Esophagus muscularis mucosa (tissue), 4 donors: Measurements from ENCODE around the gene DGAT2.

Source experiments
- EP300 ChIP-seq: sonication (generic); formaldehyde crosslinking; IDR thresholded peaks from one replicate; pipeline ENCODE4 v1.6.1; 2017; ENCODE audit warnings: antibody characterized with exemption
- POLR2A ChIP-seq: fragments of 450-650 bp; IDR thresholded peaks from one replicate; pipeline ENCODE4 v1.6.1; 2017; ENCODE audit warnings: antibody characterized with exemption, moderate library complexity, mild to moderate bottlenecking, low read depth
- TF ChIP-seq, protein P1 (sequence below), 3 experiments: fragments of 200-600 bp in 2 of 3; fragments of 450-650 bp in 1 of 3; sonication (generic) in 2 of 3; IDR thresholded peaks; one replicate each; pipeline ENCODE4 v1.5.1; 2017 to 2019; ENCODE audit warnings: antibody characterized with exemption in 3 of 3, mild to moderate bottlenecking in 2 of 3, moderate library complexity in 1 of 3

DNA sequence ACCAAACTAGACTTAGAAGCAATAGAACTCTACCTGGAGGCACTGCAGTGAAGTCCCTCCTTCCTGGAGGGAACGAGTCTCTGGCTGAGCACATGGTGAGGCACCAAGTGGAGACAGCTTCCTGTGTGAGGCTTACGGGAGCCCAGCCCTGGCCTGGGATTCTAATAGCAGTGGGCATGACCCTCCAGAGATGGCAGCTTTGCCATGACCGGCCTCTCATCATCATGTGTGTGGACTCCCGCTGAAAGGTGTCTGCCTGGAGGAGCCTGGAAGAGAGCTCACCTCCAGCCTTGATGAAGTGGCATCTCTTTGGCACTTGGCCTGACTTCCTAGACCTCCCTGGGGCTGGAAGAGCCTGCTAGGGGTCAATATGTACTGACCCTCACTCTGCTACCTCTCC is 8.0 kb downstream of the DGAT2 start:
- TF ChIP-seq, protein P1, sequence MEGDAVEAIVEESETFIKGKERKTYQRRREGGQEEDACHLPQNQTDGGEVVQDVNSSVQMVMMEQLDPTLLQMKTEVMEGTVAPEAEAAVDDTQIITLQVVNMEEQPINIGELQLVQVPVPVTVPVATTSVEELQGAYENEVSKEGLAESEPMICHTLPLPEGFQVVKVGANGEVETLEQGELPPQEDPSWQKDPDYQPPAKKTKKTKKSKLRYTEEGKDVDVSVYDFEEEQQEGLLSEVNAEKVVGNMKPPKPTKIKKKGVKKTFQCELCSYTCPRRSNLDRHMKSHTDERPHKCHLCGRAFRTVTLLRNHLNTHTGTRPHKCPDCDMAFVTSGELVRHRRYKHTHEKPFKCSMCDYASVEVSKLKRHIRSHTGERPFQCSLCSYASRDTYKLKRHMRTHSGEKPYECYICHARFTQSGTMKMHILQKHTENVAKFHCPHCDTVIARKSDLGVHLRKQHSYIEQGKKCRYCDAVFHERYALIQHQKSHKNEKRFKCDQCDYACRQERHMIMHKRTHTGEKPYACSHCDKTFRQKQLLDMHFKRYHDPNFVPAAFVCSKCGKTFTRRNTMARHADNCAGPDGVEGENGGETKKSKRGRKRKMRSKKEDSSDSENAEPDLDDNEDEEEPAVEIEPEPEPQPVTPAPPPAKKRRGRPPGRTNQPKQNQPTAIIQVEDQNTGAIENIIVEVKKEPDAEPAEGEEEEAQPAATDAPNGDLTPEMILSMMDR (IDR thresholded peaks at IDR 0.05) = no peak
- TF ChIP-seq POLR2A (no peak), EP300 (no peak)
